ENCODE measurements around the gene TAF11L14. TPM values are rescaled to one million over a fixed set of nuclear protein-coding genes. Genes with fewer than 3 reads are reported as not detected.
"Not testable (repeated sequence)": the region's sequence is repeated elsewhere in the genome, so short reads cannot be mapped to it uniquely, and the experiment has no call there.

Gene TAF11L14
- not detected for total RNA-seq

- Histone ChIP-seq H3K27me3 (no peaks in the 10 kb centered on the region), H3K36me3 (no peaks in the 10 kb centered on the region), H3K4me3 (no peak within 1 kb of the TSS), H3K27ac (no peak within 1 kb of the TSS), H3K9me3 (no peaks in the 10 kb centered on the region), H3K4me1 (no peaks in the 10 kb centered on the region)
- no peak for DNase-seq (ENCODE audit: low spot score)
- no peak for TF ChIP-seq CTCF (IDR thresholded peaks at IDR 0.05)
Measured at GRCh38 chr5:17634160-17634559, at the start of gene TAF11L14. TAF11L14 (plus strand) TSS chr5:17634460.

- H3K36me3 ChIP-seq; H3K27ac ChIP-seq; DNase-seq (ENCODE audit: low spot score); H3K9me3 ChIP-seq; H3K27me3 ChIP-seq; H3K4me1 ChIP-seq; H3K4me3 ChIP-seq: not testable (repeated sequence)
Measured at GRCh38 chr5:17585658-17586057, 48.6 kb upstream of the TAF11L14 start, which contains the start of gene TAF11L7. TAF11L7 (minus strand) TSS chr5:17585758.

- not testable (repeated sequence) for H3K27me3 ChIP-seq; H3K27ac ChIP-seq; H3K4me1 ChIP-seq; H3K9me3 ChIP-seq; DNase-seq (ENCODE audit: low spot score); H3K36me3 ChIP-seq; H3K4me3 ChIP-seq
Measured at GRCh38 chr5:17590860-17591259, 43.4 kb upstream of the TAF11L14 start, which contains the start of gene TAF11L8. TAF11L8 (minus strand) TSS chr5:17590960.

GRCh38 chr5:17594255-17594654, 40.0 kb upstream of the TAF11L14 start, which contains the start of gene TAF11L9:
TAF11L9 (minus strand) TSS chr5:17594394.
- not testable (repeated sequence) for H3K4me1 ChIP-seq; H3K27me3 ChIP-seq; H3K4me3 ChIP-seq; H3K27ac ChIP-seq; H3K9me3 ChIP-seq; DNase-seq (ENCODE audit: low spot score); H3K36me3 ChIP-seq

- H3K27me3 ChIP-seq; H3K36me3 ChIP-seq; H3K4me1 ChIP-seq; DNase-seq (ENCODE audit: low spot score); H3K4me3 ChIP-seq; H3K9me3 ChIP-seq; H3K27ac ChIP-seq: not testable (repeated sequence)
Measured at GRCh38 chr5:17597728-17598127, 36.5 kb upstream of the TAF11L14 start, which contains the start of gene TAF11L10. TAF11L10 (minus strand) TSS chr5:17597828.

DNA sequence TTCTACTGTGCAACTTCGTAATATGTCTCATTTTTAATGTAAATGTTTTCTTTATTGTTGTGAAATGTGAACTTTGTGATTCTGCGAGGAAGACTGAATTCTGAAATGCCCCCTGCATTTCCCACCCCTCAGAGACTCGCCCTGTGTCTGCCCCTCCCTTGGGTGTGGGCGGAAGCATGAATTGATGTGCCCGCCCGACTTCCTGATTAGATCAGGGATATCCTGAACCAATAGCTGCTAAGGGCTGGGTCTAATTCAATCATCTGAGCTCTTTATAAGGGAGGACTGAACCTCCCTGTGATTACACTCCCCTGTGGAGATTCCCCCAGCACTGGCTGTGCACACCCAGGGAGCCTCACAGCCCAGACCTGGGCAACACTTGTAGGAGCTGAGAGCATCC, 30.4 kb upstream of the TAF11L14 start, which contains the start of gene TAF11L11:
TAF11L11 (plus strand) TSS at position 304 of the 400 bp plus-strand sequence.
- not testable (repeated sequence) for H3K36me3 ChIP-seq; DNase-seq (ENCODE audit: low spot score); H3K27me3 ChIP-seq; H3K27ac ChIP-seq; H3K4me1 ChIP-seq; H3K4me3 ChIP-seq; H3K9me3 ChIP-seq

DNA sequence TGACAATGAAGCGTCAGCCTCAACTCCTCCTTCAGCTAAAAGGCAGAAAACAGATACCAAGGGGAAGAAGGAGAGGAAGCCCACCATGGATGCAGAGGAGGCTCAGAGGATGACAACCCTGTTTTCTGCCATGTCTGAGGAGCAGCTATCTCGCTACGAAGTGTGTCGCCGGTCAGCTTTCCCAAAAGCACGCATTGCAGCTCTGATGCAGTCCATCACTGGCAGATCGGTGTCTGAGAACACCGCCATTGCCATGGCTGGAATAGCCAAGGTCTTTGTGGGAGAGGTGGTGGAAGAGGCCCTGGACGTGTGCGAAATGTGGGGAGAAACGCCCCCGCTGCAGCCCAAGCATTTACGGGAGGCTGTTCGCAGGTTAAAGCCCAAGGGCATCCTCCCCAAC, 29.3 kb upstream of the TAF11L14 start:
- DNase-seq (ENCODE audit: low spot score) = no peak
- H3K27me3 ChIP-seq = no peaks in the 10 kb centered on the region
- no peak overlapping the region for H3K4me3 ChIP-seq
- TF ChIP-seq CTCF (IDR thresholded peaks at IDR 0.05) = no peak
- H3K36me3 ChIP-seq = no peaks in the 10 kb centered on the region
- H3K4me1 ChIP-seq = no peaks in the 10 kb centered on the region
- no peaks in the 10 kb centered on the region for H3K9me3 ChIP-seq
- H3K27ac ChIP-seq = no peak overlapping the region

- DNase-seq (ENCODE audit: low spot score); H3K27me3 ChIP-seq; H3K9me3 ChIP-seq; H3K4me1 ChIP-seq; H3K4me3 ChIP-seq; H3K27ac ChIP-seq; H3K36me3 ChIP-seq: not testable (repeated sequence)
Measured at GRCh38 chr5:17607461-17607860, 26.8 kb upstream of the TAF11L14 start.

- not testable (repeated sequence) for H3K4me3 ChIP-seq; H3K9me3 ChIP-seq; H3K4me1 ChIP-seq; DNase-seq (ENCODE audit: low spot score); H3K27me3 ChIP-seq; H3K36me3 ChIP-seq; H3K27ac ChIP-seq
Measured at GRCh38 chr5:17610092-17610491, 24.2 kb upstream of the TAF11L14 start, which contains the start of gene TAF11L12. TAF11L12 (plus strand) TSS chr5:17610392.

All from right atrium auricular region (tissue), 2 donors.